Osteoblast (primary cell): ENCODE results near the gene PRPF8. TPM values are rescaled to one million over a fixed set of nuclear protein-coding genes. Genes with fewer than 3 reads are reported as not detected.
A peak's percentile ranks its signal among the peaks of the same experiment; 100 is the strongest.
"Not testable (repeated sequence)": the region's sequence is repeated elsewhere in the genome, so short reads cannot be mapped to it uniquely, and the experiment has no call there.

Experiments
- DNase-seq: peaks from one replicate; pipeline ENCODE4 v3.0.0; 2011; ENCODE audit warnings: low spot score, mixed read lengths; ENCODE audit not compliant: insufficient read length; ENCODE audit errors: missing footprints
- H2AFZ ChIP-seq: 2 replicates; pipeline ENCODE4 v1.6.0; 2011; ENCODE audit warnings: mild to moderate bottlenecking, low read length
- H3K27ac ChIP-seq: 2 replicates; pipeline ENCODE4 v1.5.1; 2011; ENCODE audit warnings: mild to moderate bottlenecking, low read depth, low read length, moderate library complexity
- H3K27me3 ChIP-seq: 2 replicates; pipeline ENCODE4 v1.6.0; 2012; ENCODE audit warnings: mild to moderate bottlenecking, control low read depth, inconsistent platforms, low read length, moderate library complexity; ENCODE audit not compliant: insufficient read depth
- H3K36me3 ChIP-seq: 2 replicates; pipeline ENCODE4 v1.5.1; 2011; ENCODE audit warnings: mild to moderate bottlenecking, low read length, control low read depth, moderate library complexity; ENCODE audit not compliant: insufficient read depth
- H3K4me1 ChIP-seq: 2 replicates; pipeline ENCODE4 v1.5.1; 2011; ENCODE audit warnings: mild to moderate bottlenecking, low read length, control low read depth, moderate library complexity; ENCODE audit not compliant: insufficient read depth
- H3K4me2 ChIP-seq: 2 replicates; pipeline ENCODE4 v1.6.0; 2011; ENCODE audit warnings: mild to moderate bottlenecking, low read length; ENCODE audit not compliant: insufficient read depth
- H3K4me3 ChIP-seq: fragments of 200-600 bp; sonication (generic); 3 replicates; pipeline ENCODE4 v1.5.1; 2012; ENCODE audit warnings: mild to moderate bottlenecking, low read length, inconsistent platforms; ENCODE audit not compliant: insufficient read depth
- H3K79me2 ChIP-seq: 2 replicates; pipeline ENCODE4 v1.6.0; 2012; ENCODE audit warnings: mild to moderate bottlenecking, low read length, control low read depth, inconsistent platforms; ENCODE audit not compliant: insufficient read depth
- H3K9me3 ChIP-seq: 2 replicates; pipeline ENCODE4 v1.5.1; 2011; ENCODE audit warnings: low read depth, low read length, control low read depth
- H4K20me1 ChIP-seq: 2 replicates; pipeline ENCODE4 v1.6.0; 2012; ENCODE audit warnings: mild to moderate bottlenecking, low read length, control low read depth; ENCODE audit not compliant: insufficient read depth
- total RNA-seq: library from RNA; depleted of rRNA; stranded (reverse); fragments of >200 nt; gene quantifications from 2 replicates; pipeline ENCODE4 v1.2.3, GENCODE V29; 2012
- TF ChIP-seq, protein P1 (sequence below): IDR thresholded peaks from 2 replicates; pipeline ENCODE4 v1.5.1; 2011; ENCODE audit warnings: mild to moderate bottlenecking, low read depth, low read length, moderate library complexity; ENCODE audit errors: extremely low read depth

The PRPF8 gene
- total RNA-seq, 1 donor: 107 TPM

DNA sequence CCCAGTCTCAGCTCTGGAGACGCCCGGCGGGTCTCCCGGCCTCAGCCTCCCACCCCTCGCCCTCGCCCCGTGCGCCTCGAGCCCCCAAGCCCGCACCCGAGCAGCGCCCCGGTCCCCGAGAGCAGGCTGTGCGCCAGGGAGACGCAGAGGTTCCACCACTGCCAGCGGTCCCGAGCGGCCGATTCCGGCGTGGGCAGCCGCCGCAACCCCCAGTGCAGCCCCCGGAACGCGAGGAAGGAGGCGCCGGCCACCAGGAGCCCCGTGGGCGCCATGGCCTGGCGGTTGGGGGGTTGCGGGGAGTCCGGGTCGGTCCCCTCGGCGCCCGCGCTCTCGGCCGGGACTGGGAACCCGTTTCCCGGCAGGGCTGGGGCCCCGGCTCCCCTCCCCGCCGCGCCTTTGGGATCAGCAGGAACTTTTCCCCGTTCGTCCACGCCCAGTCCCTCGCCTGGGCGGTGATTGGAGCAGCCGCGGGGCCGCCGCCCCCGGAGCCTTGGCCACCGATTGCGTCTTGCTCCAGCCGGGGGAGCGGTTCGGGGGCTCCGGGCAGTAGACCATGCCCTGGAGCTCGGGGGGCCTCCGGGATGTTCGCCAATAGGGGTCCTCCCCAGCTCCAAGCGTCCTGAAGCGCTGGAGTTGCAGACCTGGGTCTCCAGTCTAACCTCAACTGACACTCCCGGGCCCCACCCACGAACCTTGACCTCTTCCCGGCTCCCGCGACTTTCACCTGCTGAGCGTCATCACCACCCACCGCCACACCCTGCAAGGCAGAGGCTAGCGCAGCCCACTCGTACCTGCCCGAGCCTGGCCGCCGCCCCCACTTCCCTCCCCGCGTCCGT, 25.5 kb upstream of the PRPF8 start, which contains the start of gene TLCD2:
Gene TLCD2 (minus strand): TSS at position 407 of the 836 bp plus-strand sequence. CDS start 135 bp downstream, at position 272.
- H3K4me1 ChIP-seq: peaks cover 40% of the 10 kb centered on the region
- H4K20me1 ChIP-seq: peaks cover 49% of the 10 kb centered on the region
- no peak within 1 kb of the TSS for H3K27ac ChIP-seq
- peak within 1 kb of the TSS; percentile 73 for H3K4me3 ChIP-seq
- peaks cover 34% of the 10 kb centered on the region for H3K79me2 ChIP-seq
- DNase-seq: peak; percentile 97
- H3K9me3 ChIP-seq: no peaks in the 10 kb centered on the region
- H2AFZ ChIP-seq: no peak within 1 kb of the TSS
- H3K36me3 ChIP-seq: peaks cover 30% of the 10 kb centered on the region
- no peaks in the 10 kb centered on the region for H3K27me3 ChIP-seq
- peak within 1 kb of the TSS; percentile 98 for H3K4me2 ChIP-seq
- TF ChIP-seq, protein P1, sequence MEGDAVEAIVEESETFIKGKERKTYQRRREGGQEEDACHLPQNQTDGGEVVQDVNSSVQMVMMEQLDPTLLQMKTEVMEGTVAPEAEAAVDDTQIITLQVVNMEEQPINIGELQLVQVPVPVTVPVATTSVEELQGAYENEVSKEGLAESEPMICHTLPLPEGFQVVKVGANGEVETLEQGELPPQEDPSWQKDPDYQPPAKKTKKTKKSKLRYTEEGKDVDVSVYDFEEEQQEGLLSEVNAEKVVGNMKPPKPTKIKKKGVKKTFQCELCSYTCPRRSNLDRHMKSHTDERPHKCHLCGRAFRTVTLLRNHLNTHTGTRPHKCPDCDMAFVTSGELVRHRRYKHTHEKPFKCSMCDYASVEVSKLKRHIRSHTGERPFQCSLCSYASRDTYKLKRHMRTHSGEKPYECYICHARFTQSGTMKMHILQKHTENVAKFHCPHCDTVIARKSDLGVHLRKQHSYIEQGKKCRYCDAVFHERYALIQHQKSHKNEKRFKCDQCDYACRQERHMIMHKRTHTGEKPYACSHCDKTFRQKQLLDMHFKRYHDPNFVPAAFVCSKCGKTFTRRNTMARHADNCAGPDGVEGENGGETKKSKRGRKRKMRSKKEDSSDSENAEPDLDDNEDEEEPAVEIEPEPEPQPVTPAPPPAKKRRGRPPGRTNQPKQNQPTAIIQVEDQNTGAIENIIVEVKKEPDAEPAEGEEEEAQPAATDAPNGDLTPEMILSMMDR: no peak

DNA sequence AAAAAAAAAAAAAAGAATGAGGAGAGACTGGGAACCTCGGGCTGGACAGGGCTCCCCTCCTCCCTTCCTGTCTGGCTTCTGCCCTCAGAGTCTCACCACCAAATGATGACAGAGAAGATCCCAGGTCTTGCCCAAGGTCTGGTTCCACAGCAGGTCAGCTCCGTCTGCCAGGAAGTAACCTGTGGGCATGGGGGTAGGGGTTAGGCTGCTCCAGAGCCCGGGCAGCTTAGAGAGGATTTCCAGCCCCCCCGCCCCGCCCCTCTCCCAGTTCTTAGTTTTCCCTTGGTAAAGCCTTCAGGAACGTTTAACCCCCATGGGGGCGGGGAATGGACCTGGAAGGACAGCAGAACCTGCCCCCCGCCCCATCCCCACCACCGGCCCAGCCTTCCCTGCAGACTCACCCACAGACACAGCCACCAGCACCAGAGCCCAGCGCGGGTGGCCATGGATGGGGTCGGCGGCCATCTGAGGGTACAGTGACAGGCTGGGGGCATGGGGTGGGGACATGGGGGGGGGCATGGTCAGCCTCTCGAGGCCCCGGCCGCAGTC, 24.8 kb upstream of the PRPF8 start:
- Histone ChIP-seq H4K20me1 (peaks cover 44% of the 10 kb centered on the region), H3K4me3 (peak overlapping the region; percentile 73)

DNA sequence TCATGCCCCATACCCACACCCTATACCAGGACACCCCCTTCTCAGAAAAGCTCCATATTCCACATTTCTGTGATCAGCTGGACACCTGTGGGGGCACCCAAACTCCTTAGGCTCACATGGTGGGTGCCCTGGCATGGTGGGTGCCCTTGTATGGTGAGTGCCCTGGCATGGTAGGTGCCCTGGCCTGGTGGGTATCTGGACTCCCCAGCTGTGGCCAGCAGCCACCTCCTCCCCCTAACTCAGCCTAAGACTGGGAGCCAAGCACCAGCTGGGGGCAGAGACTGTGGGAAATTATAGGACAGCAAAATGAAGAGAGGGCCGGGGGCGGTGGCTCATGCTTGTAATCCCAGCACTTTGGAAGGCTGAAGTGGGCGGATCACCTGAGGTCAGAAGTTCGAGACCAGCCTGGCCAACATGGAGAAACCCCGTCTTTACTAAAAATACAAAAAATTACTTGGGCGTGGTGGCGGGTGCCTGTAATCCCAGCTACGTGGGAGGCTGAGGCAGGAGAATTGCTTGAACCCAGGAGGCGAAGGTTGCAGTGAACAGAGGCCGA, 24.2 kb upstream of the PRPF8 start:
- not testable (repeated sequence) for H3K27me3 ChIP-seq, H2AFZ ChIP-seq, H3K4me2 ChIP-seq, H3K27ac ChIP-seq, H3K4me3 ChIP-seq, H3K9me3 ChIP-seq
- H3K36me3 ChIP-seq: peaks cover 25% of the 10 kb centered on the region
- DNase-seq: peak; percentile 45
- peaks cover 38% of the 10 kb centered on the region for H4K20me1 ChIP-seq
- peaks cover 24% of the 10 kb centered on the region for H3K79me2 ChIP-seq
- H3K4me1 ChIP-seq: peaks cover 35% of the 10 kb centered on the region

More for the DNA sequence above, 24.8 kb upstream of the PRPF8 start:
- Histone ChIP-seq H3K4me2 (no peak overlapping the region), H3K27ac (no peak overlapping the region), H3K9me3 (no peaks in the 10 kb centered on the region), H2AFZ (no peak overlapping the region), H3K79me2 (peaks cover 30% of the 10 kb centered on the region), H3K27me3 (no peaks in the 10 kb centered on the region), H3K4me1 (peaks cover 40% of the 10 kb centered on the region), H3K36me3 (peaks cover 30% of the 10 kb centered on the region)
- peak; percentile 91 for DNase-seq
- TF ChIP-seq, protein P1: no peak

DNA sequence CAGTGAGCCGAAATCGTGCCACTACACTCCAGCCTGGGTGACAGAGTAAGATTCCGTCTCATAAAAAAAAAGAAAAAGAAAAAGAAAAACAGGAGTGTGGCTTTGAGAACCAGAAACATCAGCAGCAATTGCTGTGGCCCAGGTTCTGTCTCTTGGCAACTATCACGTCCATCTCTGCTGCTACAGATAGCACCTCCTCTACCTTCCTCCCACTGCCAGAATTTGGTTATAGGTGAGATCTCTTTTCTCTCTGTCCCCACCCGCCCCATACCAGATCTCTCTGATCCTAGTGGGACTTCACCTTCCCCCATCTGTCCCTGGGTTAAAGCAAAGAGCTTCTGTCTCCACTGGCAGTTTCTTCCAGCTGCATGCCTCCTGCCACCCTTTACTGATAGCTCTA, 22.4 kb upstream of the PRPF8 start:
- peak; percentile 67 for DNase-seq
- Histone ChIP-seq H3K9me3 (no peaks in the 10 kb centered on the region), H3K27ac (no peak overlapping the region), H3K4me2 (no peak overlapping the region), H3K36me3 (peaks cover 7% of the 10 kb centered on the region), H3K79me2 (peaks cover 6% of the 10 kb centered on the region), H3K4me3 (no peak overlapping the region), H2AFZ (no peak overlapping the region), H4K20me1 (peaks cover 20% of the 10 kb centered on the region), H3K4me1 (peaks cover 18% of the 10 kb centered on the region), H3K27me3 (no peaks in the 10 kb centered on the region)
- TF ChIP-seq, protein P1: no peak
